Testis (tissue), 3 donors: ENCODE results near the gene SHROOM2. TPM values are rescaled to one million over a fixed set of nuclear protein-coding genes. Genes with fewer than 3 reads are reported as not detected.

Experiments
- DNase-seq: peaks from one replicate; pipeline ENCODE4 v3.0.0-alpha.2; 2019
- H3K27ac ChIP-seq, 2 donors: fragments of 200-600 bp; sonication (generic); one replicate each; pipeline ENCODE4 v1.5.1; 2019
- H3K27me3 ChIP-seq: fragments of 200-600 bp; sonication (generic); one replicate; pipeline ENCODE4 v1.5.1; 2019
- H3K36me3 ChIP-seq: fragments of 200-600 bp; sonication (generic); one replicate; pipeline ENCODE4 v1.5.1; 2017; ENCODE audit warnings: low read depth; ENCODE audit errors: missing control alignments
- H3K4me1 ChIP-seq: fragments of 200-600 bp; sonication (generic); one replicate; pipeline ENCODE4 v1.5.1; 2019
- H3K4me3 ChIP-seq, 2 donors: fragments of 200-600 bp; sonication (generic); one replicate each; pipeline ENCODE4 v1.5.1; 2017 to 2019
- H3K9me3 ChIP-seq: fragments of 200-600 bp; sonication (generic); one replicate; pipeline ENCODE4 v1.5.1; 2017
- CTCF ChIP-seq, 3 experiments: fragments of 450-650 bp in 2 of 3; fragments of 200-600 bp in 1 of 3; sonication (generic) in 1 of 3; IDR thresholded peaks; one replicate each; pipeline ENCODE4 v1.5.1; 2016 to 2019; ENCODE audit warnings: antibody characterized with exemption in 3 of 3, mild to moderate bottlenecking in 2 of 3, moderate library complexity in 1 of 3
- POLR2A ChIP-seq: fragments of 450-650 bp; IDR thresholded peaks from one replicate; pipeline ENCODE4 v1.6.1; 2017; ENCODE audit warnings: antibody characterized with exemption, mild to moderate bottlenecking, moderate library complexity
- WGBS, 2 donors: methylation state at CpG; one replicate each; pipeline ENCODE4 v1.1.5; 2018; 5-methylcytosine and 5-hydroxymethylcytosine counted together
- intact Hi-C: fragments of 100-400 bp; cut with DNase I; formaldehyde crosslinking; loops from one replicate; pipeline ENCODE4 v1.15.1; 2023; ENCODE audit warnings: low total_unique reads
- polyA plus RNA-seq: library from polyadenylated mRNA; stranded (reverse); fragments of 350-450 nt; fragmentation: Illumina TruSeq; extraction: RNeasy Lipid Tissue Mini Kit (QIAGEN cat#74804); gene quantifications from one replicate; pipeline ENCODE4 v1.2.3, GENCODE V29; 2014; ENCODE audit warnings: low read depth, low replicate concordance; ENCODE audit not compliant: insufficient read depth
- total RNA-seq, 2 donors: library from RNA; depleted of rRNA; stranded (reverse); fragments of >200 nt; gene quantifications; one replicate each; pipeline ENCODE4 v1.2.3, GENCODE V29; 2016

SHROOM2 gene
- total and polyA plus RNA-seq, 3 donors from 2014 or later, result 8.2 to 46.0 (median 22.1) TPM

DNA sequence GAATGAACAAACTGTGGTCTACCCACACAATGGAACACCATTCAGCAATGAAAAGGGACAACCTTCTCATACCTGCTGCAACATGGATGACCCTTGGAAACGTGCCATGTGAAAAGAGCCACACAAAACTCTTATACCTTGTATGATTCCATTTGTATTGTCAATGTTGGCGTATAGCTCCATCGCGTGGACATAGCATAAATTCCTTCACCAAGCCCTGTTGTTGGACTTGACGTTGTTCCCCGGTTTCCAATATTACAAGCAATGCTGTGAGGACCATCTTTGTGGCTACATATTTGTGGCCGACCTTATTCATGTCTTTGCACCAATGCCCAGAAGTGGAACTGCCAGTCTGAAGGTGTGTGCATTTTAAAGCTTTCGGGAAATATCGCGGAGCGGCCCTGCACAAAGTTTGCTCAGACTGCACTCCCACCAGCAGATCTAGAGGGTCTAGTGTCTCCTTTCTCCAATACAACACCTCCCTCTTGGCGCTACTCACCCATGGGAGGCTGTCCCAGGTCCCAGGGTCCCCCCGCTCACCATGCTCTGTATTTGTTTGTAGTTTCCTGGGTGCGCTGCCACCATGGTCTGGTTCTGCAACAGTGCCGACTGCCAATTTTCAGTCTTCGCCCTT, 180.7 kb downstream of the SHROOM2 start, which contains the start of gene CLDN34:
TSS of gene CLDN34 (plus strand) at position 584 of the 634 bp plus-strand sequence. CDS start at position 584, 0 bp downstream.
- H3K9me3 ChIP-seq, result no peaks in the 10 kb centered on the region
- no peak for DNase-seq
- intact Hi-C loops, result no loop called here
- H3K36me3 ChIP-seq, result no peaks in the 10 kb centered on the region
- no peaks in the 10 kb centered on the region for H3K27me3 ChIP-seq
- no peak for TF ChIP-seq CTCF (IDR thresholded peaks at IDR 0.05)
- TF ChIP-seq POLR2A, result no peak
- no peak within 1 kb of the TSS for H3K4me3 ChIP-seq
- H3K27ac ChIP-seq, result no peak within 1 kb of the TSS
- no peaks in the 10 kb centered on the region for H3K4me1 ChIP-seq
- WGBS, 2 donors, result 76 to 85% methylated on average over 8 to 16 of the region's 16 CpGs

DNA sequence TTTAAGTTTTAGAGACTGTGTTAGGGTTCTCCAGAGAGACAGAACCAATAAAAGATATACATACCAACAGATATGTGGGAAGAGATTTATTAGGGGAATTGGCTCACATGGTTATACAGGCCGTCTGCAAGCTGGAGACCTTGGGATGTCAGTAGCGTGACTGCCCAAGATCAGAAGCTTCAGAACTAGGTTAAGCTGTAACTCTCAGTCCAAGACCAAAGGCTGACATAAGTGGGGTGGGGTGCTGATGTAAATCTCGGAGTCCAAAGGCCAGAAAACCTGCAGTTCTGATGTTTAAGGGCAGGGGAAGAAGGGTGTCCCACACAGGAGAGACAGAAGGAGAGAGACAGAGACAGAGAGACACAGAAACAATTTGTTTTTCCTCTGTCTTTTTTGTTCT, 191.4 kb downstream of the SHROOM2 start:
- H3K36me3 ChIP-seq, result no peaks in the 10 kb centered on the region
- WGBS, 2 donors, result 58 to 72% methylated on average over 3 of the region's 3 CpGs
- no peaks in the 10 kb centered on the region for H3K4me1 ChIP-seq
- H3K27me3 ChIP-seq, result no peaks in the 10 kb centered on the region
- DNase-seq, result no peak
- no peak overlapping the region for H3K27ac ChIP-seq
- H3K9me3 ChIP-seq, result no peaks in the 10 kb centered on the region
- H3K4me3 ChIP-seq, result no peak overlapping the region
- TF ChIP-seq POLR2A, result no peak
- no peak for TF ChIP-seq CTCF (IDR thresholded peaks at IDR 0.05)
- intact Hi-C loops, result loop anchor here (10.0 kb wide), 1 partner anchor 93 kb away; no protein-coding TSS in a partner anchor

DNA sequence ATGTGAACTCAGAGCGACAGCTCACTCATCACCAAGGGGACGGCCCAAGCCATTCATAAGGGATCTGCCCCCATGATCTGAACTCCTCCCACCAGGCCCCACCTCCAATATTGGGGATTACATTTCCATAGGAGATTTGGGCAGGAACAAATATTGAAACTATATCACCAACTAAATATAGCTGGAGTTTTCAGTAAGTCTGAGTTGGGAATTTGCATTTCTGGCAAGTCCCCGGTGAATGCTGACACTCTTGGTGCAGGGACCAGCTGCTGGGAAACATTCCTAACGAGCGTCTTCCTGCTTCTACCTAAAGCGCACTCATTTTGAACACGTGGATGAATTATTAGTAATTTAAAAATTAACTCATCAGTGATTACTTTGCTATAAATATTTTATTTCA, 194.2 kb downstream of the SHROOM2 start:
- DNase-seq, result no peak
- TF ChIP-seq POLR2A (no peak), CTCF (IDR thresholded peaks at IDR 0.05) (no peak)
- H3K27me3 ChIP-seq, result no peaks in the 10 kb centered on the region
- WGBS, 2 donors, result 68% methylated on average over 5 to 7 of the region's 7 CpGs
- no peaks in the 10 kb centered on the region for H3K9me3 ChIP-seq
- no peaks in the 10 kb centered on the region for H3K36me3 ChIP-seq
- no peak overlapping the region for H3K27ac ChIP-seq
- intact Hi-C loops, result no loop called here
- no peaks in the 10 kb centered on the region for H3K4me1 ChIP-seq
- no peak overlapping the region for H3K4me3 ChIP-seq

GRCh38 chrX:9980927-9981326, 194.7 kb downstream of the SHROOM2 start:
- 57 to 59% methylated on average over 5 of the region's 5 CpGs for WGBS, 2 donors
- intact Hi-C loops, result no loop called here

More at GRCh38 chrX:9980927-9981326, 194.7 kb downstream of the SHROOM2 start:
- Histone ChIP-seq H3K36me3 (no peaks in the 10 kb centered on the region), H3K27ac (no peak overlapping the region), H3K9me3 (no peaks in the 10 kb centered on the region), H3K4me1 (no peaks in the 10 kb centered on the region), H3K4me3 (no peak overlapping the region), H3K27me3 (no peaks in the 10 kb centered on the region)
- TF ChIP-seq POLR2A (no peak), CTCF (IDR thresholded peaks at IDR 0.05) (no peak)
- no peak for DNase-seq
